Activated CD8-positive, alpha-beta T cell treated with anti-CD3 and anti-CD28 coated beads for 36 hours (primary cell): ENCODE measurements around the gene SNAPC4. TPM values are rescaled to one million over a fixed set of nuclear protein-coding genes. Genes with fewer than 3 reads are reported as not detected.
A peak's percentile ranks its signal among the peaks of the same experiment; 100 is the strongest.

Experiments
- ATAC-seq: fragments of 200-7000 bp; cut with Tn5 transposase; one replicate; pipeline ENCODE4 v1.10.0; 2021; ENCODE audit warnings: mild to moderate bottlenecking, moderate library complexity
- CTCF ChIA-PET: fragments of 350-600 bp; sonication (Branson Sonifier 250); formaldehyde crosslinking; loops from one replicate; lab custom pipeline; 2021; ENCODE audit warnings: antibody characterized with exemption; lab: Charles Lee
- POLR2A ChIA-PET: fragments of 350-600 bp; sonication (Branson Sonifier 250); formaldehyde crosslinking; loops from one replicate; lab custom pipeline; 2021; ENCODE audit warnings: antibody characterized with exemption; lab: Charles Lee
- DNase-seq: peaks from one replicate; pipeline ENCODE4 v3.0.0-alpha.2; 2020
- H3K27ac Mint-ChIP-seq: one replicate; pipeline ENCODE4 v1.8.0; 2021; ENCODE audit warnings: mild to moderate bottlenecking, mixed read lengths
- H3K27me3 Mint-ChIP-seq: one replicate; pipeline ENCODE4 v1.8.0; 2021; ENCODE audit warnings: mixed read lengths
- H3K36me3 Mint-ChIP-seq: one replicate; pipeline ENCODE4 v1.8.0; 2021; ENCODE audit warnings: low read depth, mixed read lengths
- H3K4me1 Mint-ChIP-seq: one replicate; pipeline ENCODE4 v1.8.0; 2021; ENCODE audit warnings: low read depth, mixed read lengths
- H3K4me3 Mint-ChIP-seq: one replicate; pipeline ENCODE4 v1.8.0; 2021; ENCODE audit warnings: mild to moderate bottlenecking, moderate library complexity, mixed read lengths
- H3K9me3 Mint-ChIP-seq: one replicate; pipeline ENCODE4 v1.8.0; 2021; ENCODE audit warnings: mixed read lengths
- intact Hi-C: fragments of 100-400 bp; cut with micrococcal nuclease; formaldehyde crosslinking; loops from one replicate; pipeline ENCODE4 v1.10.0; 2022
- total RNA-seq, 2 experiments: library from RNA; stranded (reverse); gene quantifications; one replicate each; pipeline ENCODE4 v1.2.3, GENCODE V29; 2021
- TF ChIP-seq, protein P1 (sequence below): fragments of 200-600 bp; IDR thresholded peaks from one replicate; pipeline ENCODE4 v1.8.0; 2022; ENCODE audit warnings: antibody characterized with exemption, mild to moderate bottlenecking

Gene SNAPC4
- total RNA-seq, 2 experiments from 2014 or later = 15.5 to 17.1 TPM

GRCh38 chr9:136437430-136437829 lies 37.5 kb upstream of the SNAPC4 start:
- Mint-ChIP-seq H3K9me3 (no peaks in the 10 kb centered on the region), H3K27me3 (no peaks in the 10 kb centered on the region), H3K4me1 (peaks cover 24% of the 10 kb centered on the region), H3K36me3 (peaks cover 7% of the 10 kb centered on the region), H3K4me3 (peak overlapping the region; percentile 83), H3K27ac (no peak overlapping the region)
- TF ChIP-seq, protein P1, sequence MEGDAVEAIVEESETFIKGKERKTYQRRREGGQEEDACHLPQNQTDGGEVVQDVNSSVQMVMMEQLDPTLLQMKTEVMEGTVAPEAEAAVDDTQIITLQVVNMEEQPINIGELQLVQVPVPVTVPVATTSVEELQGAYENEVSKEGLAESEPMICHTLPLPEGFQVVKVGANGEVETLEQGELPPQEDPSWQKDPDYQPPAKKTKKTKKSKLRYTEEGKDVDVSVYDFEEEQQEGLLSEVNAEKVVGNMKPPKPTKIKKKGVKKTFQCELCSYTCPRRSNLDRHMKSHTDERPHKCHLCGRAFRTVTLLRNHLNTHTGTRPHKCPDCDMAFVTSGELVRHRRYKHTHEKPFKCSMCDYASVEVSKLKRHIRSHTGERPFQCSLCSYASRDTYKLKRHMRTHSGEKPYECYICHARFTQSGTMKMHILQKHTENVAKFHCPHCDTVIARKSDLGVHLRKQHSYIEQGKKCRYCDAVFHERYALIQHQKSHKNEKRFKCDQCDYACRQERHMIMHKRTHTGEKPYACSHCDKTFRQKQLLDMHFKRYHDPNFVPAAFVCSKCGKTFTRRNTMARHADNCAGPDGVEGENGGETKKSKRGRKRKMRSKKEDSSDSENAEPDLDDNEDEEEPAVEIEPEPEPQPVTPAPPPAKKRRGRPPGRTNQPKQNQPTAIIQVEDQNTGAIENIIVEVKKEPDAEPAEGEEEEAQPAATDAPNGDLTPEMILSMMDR = no peak
- CTCF ChIA-PET = no interaction called here
- intact Hi-C loops = no loop called here
- DNase-seq = no peak
- POLR2A ChIA-PET = interaction anchor here (1.0 to 1.1 kb wide), 2 partner anchors 8 to 26 kb away, joined by 3 read pairs; no protein-coding TSS in a partner anchor
- ATAC-seq = no peak

GRCh38 chr9:136436055-136436634 lies 36.2 kb upstream of the SNAPC4 start:
- ATAC-seq = no peak
- no peaks in the 10 kb centered on the region for H3K27me3 Mint-ChIP-seq
- DNase-seq = no peak
- POLR2A ChIA-PET = interaction anchor here (0.7 to 1.0 kb wide), 2 partner anchors 27 to 35 kb away, joined by 3 read pairs; no protein-coding TSS in a partner anchor
- CTCF ChIA-PET = interaction anchor here (0.9 to 1.4 kb wide), 2 partner anchors 27 to 196 kb away, joined by 3 to 4 read pairs; no protein-coding TSS in a partner anchor
- peaks cover 3% of the 10 kb centered on the region for H3K36me3 Mint-ChIP-seq
- intact Hi-C loops = no loop called here
- H3K27ac Mint-ChIP-seq = no peak overlapping the region
- peaks cover 24% of the 10 kb centered on the region for H3K4me1 Mint-ChIP-seq
- TF ChIP-seq, protein P1 = no peak
- H3K9me3 Mint-ChIP-seq = no peaks in the 10 kb centered on the region
- peak overlapping the region; percentile 83 for H3K4me3 Mint-ChIP-seq

GRCh38 chr9:136434580-136435169 lies 34.7 kb upstream of the SNAPC4 start:
- Mint-ChIP-seq H3K9me3 (no peaks in the 10 kb centered on the region), H3K4me1 (peaks cover 20% of the 10 kb centered on the region), H3K36me3 (peaks cover 3% of the 10 kb centered on the region), H3K4me3 (no peak overlapping the region), H3K27me3 (no peaks in the 10 kb centered on the region), H3K27ac (no peak overlapping the region)
- DNase-seq (no peak), ATAC-seq (no peak)
- ChIA-PET POLR2A (interaction anchor here (0.5 to 1.2 kb wide), 4 partner anchors 10 to 24 kb away, joined by 3 to 5 read pairs (median 4); no protein-coding TSS in a partner anchor), CTCF (no interaction called here)
- TF ChIP-seq, protein P1 = no peak
- intact Hi-C loops = no loop called here

DNA sequence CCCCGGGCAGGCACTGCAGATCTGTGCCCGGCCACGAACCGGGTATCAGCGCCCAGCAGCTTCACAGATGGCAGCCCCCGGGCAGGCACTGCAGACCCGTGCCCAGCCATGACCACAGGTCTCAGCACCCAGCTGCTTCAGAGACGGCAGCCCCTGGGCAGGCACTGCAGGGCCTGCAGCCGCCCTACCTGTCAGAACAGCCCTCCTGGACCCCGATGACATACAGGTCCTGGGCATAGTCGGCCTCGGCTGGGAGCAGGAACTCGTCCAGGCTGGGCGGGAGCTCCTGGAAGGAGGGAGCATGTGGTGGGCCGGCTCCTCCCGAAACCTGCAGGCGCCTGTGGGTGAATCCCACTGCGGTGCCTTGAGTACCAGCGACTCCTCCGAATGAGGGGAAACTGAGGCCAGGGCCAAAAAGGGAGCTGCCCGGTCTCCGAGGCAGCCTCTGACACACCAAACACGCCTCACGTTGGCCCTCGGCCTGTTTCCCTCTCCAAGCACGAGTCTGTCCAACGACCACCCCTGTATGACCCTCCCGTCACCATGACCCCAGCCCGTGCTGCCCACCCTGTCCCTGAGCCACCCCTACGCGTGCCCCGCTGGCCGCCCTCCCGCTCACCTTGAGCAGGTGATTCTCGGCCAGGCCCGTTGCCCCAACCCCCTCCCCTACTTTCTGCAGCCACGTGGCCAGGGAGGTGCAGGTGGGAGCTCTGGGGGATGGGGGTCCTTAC lies 34.0 kb upstream of the SNAPC4 start:
- no peak for DNase-seq
- Mint-ChIP-seq H3K27me3 (no peaks in the 10 kb centered on the region), H3K9me3 (no peaks in the 10 kb centered on the region), H3K36me3 (peaks cover 3% of the 10 kb centered on the region), H3K27ac (no peak overlapping the region), H3K4me3 (no peak overlapping the region), H3K4me1 (peaks cover 20% of the 10 kb centered on the region)
- intact Hi-C loops = no loop called here
- ChIA-PET POLR2A (interaction anchor here (0.6 to 1.5 kb wide), 6 partner anchors 9 to 423 kb away, joined by 3 to 5 read pairs (median 3); no protein-coding TSS in a partner anchor), CTCF (no interaction called here)
- TF ChIP-seq, protein P1 = no peak
- no peak for ATAC-seq
